ENCODE data around the gene SSR4. TPM values are rescaled to one million over a fixed set of nuclear protein-coding genes. Genes with fewer than 3 reads are reported as not detected.

SSR4 gene
- total RNA-seq, 1 donor from 2014 or later: 297 TPM

DNA sequence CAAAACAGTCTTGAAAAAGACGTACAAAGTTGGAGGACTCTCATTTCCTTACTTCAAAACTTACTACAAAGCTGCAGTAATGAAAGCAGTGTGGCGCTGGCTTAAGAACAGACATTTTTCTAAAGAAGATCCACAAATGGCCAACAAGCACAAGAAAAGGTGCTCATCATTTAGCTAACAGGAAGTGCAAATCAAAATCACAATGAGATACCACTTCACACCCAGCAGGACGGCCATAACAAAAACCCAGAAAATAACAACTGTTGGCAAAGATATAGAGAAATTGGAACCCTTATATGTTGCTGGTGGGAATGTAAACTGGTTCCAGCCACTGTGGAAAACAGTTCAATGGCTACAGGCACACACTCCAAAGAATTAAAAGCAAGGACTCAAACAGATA, 32.5 kb downstream of the SSR4 start:
- no peak for DNase-seq (ENCODE audit: extremely low spot score, unreplicated experiment)
- H3K4me1 Mint-ChIP-seq (ENCODE audit: unreplicated experiment): peaks cover 7% of the 10 kb centered on the region
- no peak overlapping the region for H3K4me3 Mint-ChIP-seq (ENCODE audit: unreplicated experiment)
- no peaks in the 10 kb centered on the region for H3K36me3 Mint-ChIP-seq (ENCODE audit: unreplicated experiment)
- H3K27me3 Mint-ChIP-seq (ENCODE audit: unreplicated experiment): no peaks in the 10 kb centered on the region
- peaks cover 11% of the 10 kb centered on the region for H3K9me3 Mint-ChIP-seq (ENCODE audit: unreplicated experiment)
- H3K27ac Mint-ChIP-seq (ENCODE audit: unreplicated experiment): no peak overlapping the region
- TF ChIP-seq, protein P1, sequence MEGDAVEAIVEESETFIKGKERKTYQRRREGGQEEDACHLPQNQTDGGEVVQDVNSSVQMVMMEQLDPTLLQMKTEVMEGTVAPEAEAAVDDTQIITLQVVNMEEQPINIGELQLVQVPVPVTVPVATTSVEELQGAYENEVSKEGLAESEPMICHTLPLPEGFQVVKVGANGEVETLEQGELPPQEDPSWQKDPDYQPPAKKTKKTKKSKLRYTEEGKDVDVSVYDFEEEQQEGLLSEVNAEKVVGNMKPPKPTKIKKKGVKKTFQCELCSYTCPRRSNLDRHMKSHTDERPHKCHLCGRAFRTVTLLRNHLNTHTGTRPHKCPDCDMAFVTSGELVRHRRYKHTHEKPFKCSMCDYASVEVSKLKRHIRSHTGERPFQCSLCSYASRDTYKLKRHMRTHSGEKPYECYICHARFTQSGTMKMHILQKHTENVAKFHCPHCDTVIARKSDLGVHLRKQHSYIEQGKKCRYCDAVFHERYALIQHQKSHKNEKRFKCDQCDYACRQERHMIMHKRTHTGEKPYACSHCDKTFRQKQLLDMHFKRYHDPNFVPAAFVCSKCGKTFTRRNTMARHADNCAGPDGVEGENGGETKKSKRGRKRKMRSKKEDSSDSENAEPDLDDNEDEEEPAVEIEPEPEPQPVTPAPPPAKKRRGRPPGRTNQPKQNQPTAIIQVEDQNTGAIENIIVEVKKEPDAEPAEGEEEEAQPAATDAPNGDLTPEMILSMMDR (IDR thresholded peaks at IDR 0.05): no peak

DNA sequence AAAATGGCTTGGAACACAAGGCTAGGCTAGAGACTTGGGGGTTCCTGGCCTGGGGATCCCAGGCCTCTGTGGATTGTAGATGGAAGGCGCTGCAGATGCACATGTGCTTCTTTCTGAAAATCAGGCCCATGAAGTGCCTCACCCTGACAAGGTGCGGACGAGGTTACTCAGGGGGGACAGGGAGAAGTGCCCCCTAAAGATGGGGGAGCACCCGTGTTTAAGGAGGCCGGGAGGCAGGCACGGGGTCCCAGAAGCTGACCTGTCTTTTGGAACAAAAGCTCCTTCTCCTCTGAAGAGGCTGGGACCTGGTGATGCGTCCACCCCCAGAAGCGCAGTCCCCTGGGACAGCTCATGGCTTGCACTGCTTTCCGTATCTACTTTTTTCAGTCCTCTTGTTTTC, 33.4 kb downstream of the SSR4 start:
- TF ChIP-seq, protein P1 (IDR thresholded peaks at IDR 0.05): no peak
- Mint-ChIP-seq H3K4me1 (ENCODE audit: unreplicated experiment) (peaks cover 7% of the 10 kb centered on the region), H3K36me3 (ENCODE audit: unreplicated experiment) (no peaks in the 10 kb centered on the region), H3K27me3 (ENCODE audit: unreplicated experiment) (no peaks in the 10 kb centered on the region), H3K4me3 (ENCODE audit: unreplicated experiment) (no peak overlapping the region), H3K9me3 (ENCODE audit: unreplicated experiment) (peaks cover 11% of the 10 kb centered on the region), H3K27ac (ENCODE audit: unreplicated experiment) (peak overlapping the region; percentile 34)
- no peak for DNase-seq (ENCODE audit: extremely low spot score, unreplicated experiment)

DNA sequence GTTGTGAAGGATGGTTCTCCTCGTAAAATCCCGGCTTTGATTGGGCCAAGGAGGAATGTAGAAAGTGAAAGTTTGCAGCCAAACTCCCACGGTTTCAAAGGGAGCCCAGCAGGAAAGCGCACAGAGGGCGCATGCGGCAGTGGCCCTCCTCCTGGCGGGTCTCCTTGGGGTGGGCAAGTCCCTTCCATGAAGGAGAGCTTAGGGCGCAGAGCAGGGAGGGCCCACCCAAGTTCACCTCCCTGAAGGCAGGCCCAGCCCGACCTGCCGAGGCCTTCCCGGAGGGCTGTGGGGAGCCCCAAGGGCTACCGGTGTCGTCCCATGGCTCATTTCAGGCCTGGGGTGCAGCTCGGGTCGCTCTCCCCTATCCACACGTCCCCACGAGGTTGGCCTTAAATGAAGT, 33.8 kb downstream of the SSR4 start:
- peak overlapping the region; percentile 71 for H3K4me3 Mint-ChIP-seq (ENCODE audit: unreplicated experiment)

DNA sequence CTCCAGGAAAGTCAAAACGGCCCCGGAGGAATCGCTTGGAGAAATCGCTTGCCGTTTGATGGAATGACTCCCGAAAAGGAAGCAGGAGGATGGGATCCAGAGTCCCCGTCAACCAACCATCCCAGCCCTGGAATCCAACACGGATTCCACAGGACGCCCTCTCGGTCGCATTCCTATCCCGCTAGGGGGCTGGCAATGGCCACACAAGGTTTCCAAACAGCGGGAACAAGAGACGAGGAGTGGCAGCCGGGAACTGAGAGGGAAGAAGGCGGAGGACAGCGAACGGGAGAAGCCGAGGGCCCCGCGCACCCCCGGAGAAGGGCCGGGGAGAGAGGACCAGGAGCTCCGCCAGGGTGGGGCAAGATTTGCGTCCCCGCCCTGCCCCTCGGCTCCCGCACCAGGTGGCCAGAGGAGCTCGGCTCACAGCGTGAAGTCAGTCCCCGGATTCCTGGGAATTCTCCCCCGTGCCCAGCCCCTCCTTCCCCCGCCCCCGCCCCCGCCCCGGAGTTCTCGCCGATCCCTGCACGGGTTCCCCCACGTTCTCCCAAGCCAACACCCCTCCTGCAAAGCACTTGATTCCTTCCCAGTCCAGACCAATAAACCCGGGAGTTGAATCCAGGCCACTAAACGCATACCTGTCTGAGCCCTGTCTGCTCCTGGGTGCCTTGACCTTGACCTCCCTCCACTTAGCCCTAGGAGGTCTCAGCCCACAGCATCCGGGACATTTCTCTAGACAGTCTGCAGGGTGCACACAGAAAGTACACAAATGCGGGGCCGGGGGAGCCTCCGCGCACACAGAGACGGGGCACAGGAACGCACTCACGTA, 34.5 kb downstream of the SSR4 start:
- TF ChIP-seq, protein P1 (IDR thresholded peaks at IDR 0.05): no peak
- peaks cover 7% of the 10 kb centered on the region for H3K4me1 Mint-ChIP-seq (ENCODE audit: unreplicated experiment)
- peak; percentile 84 for DNase-seq (ENCODE audit: extremely low spot score, unreplicated experiment)
- H3K36me3 Mint-ChIP-seq (ENCODE audit: unreplicated experiment): no peaks in the 10 kb centered on the region
- peak overlapping the region; percentile 59 for H3K27ac Mint-ChIP-seq (ENCODE audit: unreplicated experiment)
- no peaks in the 10 kb centered on the region for H3K27me3 Mint-ChIP-seq (ENCODE audit: unreplicated experiment)
- H3K9me3 Mint-ChIP-seq (ENCODE audit: unreplicated experiment): peaks cover 11% of the 10 kb centered on the region
- peak overlapping the region; percentile 71 for H3K4me3 Mint-ChIP-seq (ENCODE audit: unreplicated experiment)

More for the DNA sequence above, 33.8 kb downstream of the SSR4 start:
- TF ChIP-seq, protein P1 (IDR thresholded peaks at IDR 0.05): no peak
- peaks cover 7% of the 10 kb centered on the region for H3K4me1 Mint-ChIP-seq (ENCODE audit: unreplicated experiment)
- H3K27ac Mint-ChIP-seq (ENCODE audit: unreplicated experiment): peak overlapping the region; percentile 34
- peaks cover 11% of the 10 kb centered on the region for H3K9me3 Mint-ChIP-seq (ENCODE audit: unreplicated experiment)
- H3K27me3 Mint-ChIP-seq (ENCODE audit: unreplicated experiment): no peaks in the 10 kb centered on the region
- DNase-seq (ENCODE audit: extremely low spot score, unreplicated experiment): no peak
- H3K36me3 Mint-ChIP-seq (ENCODE audit: unreplicated experiment): no peaks in the 10 kb centered on the region

DNA sequence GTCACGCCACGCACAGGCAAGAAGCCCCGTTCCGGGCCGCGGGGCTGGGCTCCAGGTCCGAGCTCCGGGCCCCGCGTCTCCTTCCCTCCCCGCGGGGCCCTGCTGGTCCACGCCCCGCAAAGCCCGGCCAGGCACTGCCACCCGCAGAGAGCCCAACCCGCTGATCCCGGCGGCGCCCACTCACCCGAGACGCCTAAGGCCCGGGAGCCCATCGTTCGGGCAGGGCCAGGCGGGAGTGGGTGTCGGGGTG, 35.0 kb downstream of the SSR4 start:
- peaks cover 11% of the 10 kb centered on the region for H3K9me3 Mint-ChIP-seq (ENCODE audit: unreplicated experiment)
- H3K36me3 Mint-ChIP-seq (ENCODE audit: unreplicated experiment): no peaks in the 10 kb centered on the region
- TF ChIP-seq, protein P1 (IDR thresholded peaks at IDR 0.05): no peak
- H3K4me1 Mint-ChIP-seq (ENCODE audit: unreplicated experiment): peaks cover 7% of the 10 kb centered on the region
- no peak overlapping the region for H3K27ac Mint-ChIP-seq (ENCODE audit: unreplicated experiment)
- no peaks in the 10 kb centered on the region for H3K27me3 Mint-ChIP-seq (ENCODE audit: unreplicated experiment)
- peak; percentile 84 for DNase-seq (ENCODE audit: extremely low spot score, unreplicated experiment)
- peak overlapping the region; percentile 71 for H3K4me3 Mint-ChIP-seq (ENCODE audit: unreplicated experiment)
